ENCODE data around the gene MDM1.

Gene MDM1

GRCh38 chr12:68271346-68271745, 60.8 kb downstream of the MDM1 start:
- DNase-seq (no peak), ATAC-seq (no peak)

GRCh38 chr12:68270358-68270757, 61.8 kb downstream of the MDM1 start:
- ATAC-seq (no peak), DNase-seq (no peak)

- ATAC-seq: peak; percentile 81
- DNase-seq: no peak
Observed at GRCh38 chr12:68269779-68270178, 62.4 kb downstream of the MDM1 start.

DNA sequence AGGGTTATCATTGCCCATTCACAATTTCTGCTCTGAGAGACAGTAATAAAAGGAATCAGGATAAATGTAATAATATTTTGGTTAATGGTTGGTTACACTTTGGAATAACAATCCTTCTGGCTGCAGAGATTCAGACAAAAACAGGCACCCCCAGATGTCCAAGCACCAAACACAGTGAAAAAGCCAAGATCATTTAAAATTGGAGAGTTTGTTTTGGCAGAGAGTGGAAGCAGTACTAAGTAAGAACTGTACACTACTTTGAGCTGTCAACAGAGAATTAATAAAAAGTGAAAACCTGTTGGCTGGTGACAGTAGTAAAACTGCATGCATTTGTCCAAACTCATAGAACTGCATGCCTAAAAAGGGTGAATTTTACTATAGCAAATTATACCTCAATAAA, 63.2 kb downstream of the MDM1 start:
- no peak for ATAC-seq
- no peak for DNase-seq

DNA sequence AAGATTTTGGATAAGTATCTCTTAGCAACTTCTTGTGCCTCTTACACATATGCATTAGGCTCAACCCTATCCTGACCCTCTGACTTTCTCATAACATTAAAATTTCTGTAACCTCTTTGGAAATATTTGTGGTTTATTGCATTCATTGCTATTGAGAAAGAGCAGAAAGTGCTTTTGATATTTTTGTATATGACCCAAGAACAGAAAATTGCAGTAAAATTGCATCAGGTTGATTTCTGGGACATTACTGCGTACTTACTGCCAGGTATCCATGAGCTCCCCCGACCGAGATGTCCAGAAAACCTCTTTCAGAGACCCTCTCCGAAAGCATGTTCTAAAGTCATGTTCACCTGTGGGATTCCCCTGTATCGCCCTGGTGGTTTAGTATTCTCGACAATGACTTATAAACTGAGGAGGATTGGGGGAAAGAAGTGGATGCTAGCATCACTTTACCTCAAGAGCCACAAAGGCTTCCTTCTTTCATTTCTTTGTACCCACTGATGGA, 64.2 kb downstream of the MDM1 start:
- peak; percentile 37 for DNase-seq
- ATAC-seq: peak; percentile 63

- no peak for DNase-seq
- no peak for ATAC-seq
Observed at GRCh38 chr12:68264857-68265256, 67.3 kb downstream of the MDM1 start.

GRCh38 chr12:68264158-68264855, 67.9 kb downstream of the MDM1 start:
- DNase-seq (no peak), ATAC-seq (no peak)

DNA sequence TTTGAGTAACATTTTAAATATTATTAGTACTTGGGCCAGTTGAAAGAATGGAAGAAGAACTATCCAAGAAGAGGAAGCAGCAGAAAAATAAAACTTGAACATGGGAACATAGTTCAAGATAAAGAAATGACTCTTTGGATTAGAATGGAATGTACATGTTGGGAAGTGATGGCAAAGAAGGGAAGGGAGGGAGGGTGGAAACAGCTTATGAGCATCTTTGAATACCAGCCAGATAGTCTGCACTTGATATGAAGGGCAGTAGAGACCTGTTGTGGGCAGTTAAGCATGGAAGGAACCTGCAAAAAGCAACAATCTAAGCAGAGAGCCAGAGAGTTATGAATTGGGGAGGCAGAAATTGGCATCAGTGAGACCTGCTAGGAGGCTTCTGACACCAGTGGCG, 68.8 kb downstream of the MDM1 start:
- ATAC-seq (no peak), DNase-seq (no peak)

- ATAC-seq: peak; percentile 38
- no peak for DNase-seq
Observed at GRCh38 chr12:68261896-68262295, 70.3 kb downstream of the MDM1 start.

DNA sequence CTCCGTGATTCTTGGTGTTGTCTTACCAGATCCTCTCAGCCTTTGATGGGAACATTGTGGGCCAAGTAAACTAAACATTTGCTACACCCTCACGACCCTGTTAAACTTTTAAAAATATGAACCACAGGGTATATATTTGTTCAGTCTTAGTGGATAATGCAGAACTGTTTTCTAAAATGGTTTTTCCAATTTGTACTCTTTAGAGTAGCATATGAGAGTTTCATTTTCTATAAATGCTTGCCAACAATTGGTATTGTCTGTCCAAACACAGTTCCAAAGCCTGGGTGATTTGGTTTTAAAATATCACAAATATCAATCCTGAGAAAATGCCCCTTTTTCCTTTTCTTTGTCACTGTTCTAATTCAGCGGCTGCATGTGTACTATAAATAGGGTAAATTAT, 72.0 kb downstream of the MDM1 start:
- no peak for ATAC-seq
- no peak for DNase-seq

- peak; percentile 49 for DNase-seq
- peak; percentile 95 for ATAC-seq
Observed at GRCh38 chr12:68259318-68259940, 72.7 kb downstream of the MDM1 start.

DNA sequence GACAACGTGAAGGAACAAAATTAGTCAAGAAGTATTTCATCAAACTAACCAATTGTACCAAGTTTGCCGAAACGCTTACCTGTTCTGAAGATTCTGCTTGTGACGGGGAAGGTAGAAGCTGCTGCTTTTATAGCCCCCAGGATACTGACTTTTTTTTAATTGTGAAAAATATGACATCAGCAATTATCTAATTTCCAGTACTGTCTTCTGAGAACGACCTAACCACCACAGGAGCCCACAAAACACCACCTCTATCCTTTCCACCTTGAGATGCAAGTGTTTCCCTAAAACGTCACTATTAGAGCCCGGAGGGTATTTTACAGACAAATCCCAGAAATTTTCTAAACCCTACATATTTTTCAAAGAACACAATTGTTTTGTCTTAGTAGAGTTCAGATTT, 78.7 kb downstream of the MDM1 start, which contains the start of gene IL22:
IL22 (minus strand) TSS at position 101 of the 400 bp plus-strand sequence. CDS start 156 bp downstream, outside the sequence.
- DNase-seq (no peak), ATAC-seq (no peak)

DNA sequence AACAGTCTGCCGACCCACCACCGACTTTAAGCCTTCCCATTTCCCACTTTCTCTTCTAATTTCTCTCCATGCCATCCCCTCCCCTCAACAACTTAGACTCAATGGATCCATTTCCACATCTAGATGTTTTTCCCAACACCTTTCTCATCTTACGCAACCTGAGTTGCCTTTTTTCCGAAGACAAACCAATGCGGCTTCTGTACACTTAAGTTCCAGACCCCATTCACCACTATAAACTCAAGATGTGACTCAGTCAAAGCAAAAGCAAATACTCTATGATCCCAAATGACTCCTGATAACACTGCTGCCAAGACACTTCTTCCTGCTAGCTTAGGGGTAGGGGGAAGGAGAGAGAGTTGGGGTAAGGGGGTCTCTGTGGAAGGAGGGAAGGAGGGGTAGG, 80.1 kb downstream of the MDM1 start:
- DNase-seq: no peak
- ATAC-seq: no peak

GRCh38 chr12:68250454-68250853, 81.7 kb downstream of the MDM1 start:
- DNase-seq (no peak), ATAC-seq (no peak)

GRCh38 chr12:68247785-68248184, 84.4 kb downstream of the MDM1 start:
- no peak for ATAC-seq

DNA sequence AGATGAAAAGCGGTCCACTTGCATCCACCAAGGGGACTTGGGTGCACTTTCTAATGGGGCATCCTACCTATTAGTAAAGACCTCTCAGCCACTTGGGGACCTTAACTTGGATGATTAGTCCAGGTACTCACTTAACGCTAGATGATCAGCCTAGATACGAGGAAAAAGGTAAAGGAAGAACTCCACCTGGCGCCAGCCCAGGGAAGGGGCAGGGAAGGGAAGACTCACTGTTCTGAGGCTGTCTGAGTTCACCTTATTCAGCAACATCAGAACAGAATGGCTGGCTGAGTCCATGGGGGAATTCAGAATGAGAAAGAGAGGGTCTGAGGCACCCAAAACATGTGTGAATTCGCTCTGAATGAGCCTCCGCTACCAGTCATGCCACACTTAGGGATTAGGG, 85.8 kb downstream of the MDM1 start:
- DNase-seq: no peak
- no peak for ATAC-seq

More at GRCh38 chr12:68247785-68248184, 84.4 kb downstream of the MDM1 start:
- DNase-seq: no peak

DNA sequence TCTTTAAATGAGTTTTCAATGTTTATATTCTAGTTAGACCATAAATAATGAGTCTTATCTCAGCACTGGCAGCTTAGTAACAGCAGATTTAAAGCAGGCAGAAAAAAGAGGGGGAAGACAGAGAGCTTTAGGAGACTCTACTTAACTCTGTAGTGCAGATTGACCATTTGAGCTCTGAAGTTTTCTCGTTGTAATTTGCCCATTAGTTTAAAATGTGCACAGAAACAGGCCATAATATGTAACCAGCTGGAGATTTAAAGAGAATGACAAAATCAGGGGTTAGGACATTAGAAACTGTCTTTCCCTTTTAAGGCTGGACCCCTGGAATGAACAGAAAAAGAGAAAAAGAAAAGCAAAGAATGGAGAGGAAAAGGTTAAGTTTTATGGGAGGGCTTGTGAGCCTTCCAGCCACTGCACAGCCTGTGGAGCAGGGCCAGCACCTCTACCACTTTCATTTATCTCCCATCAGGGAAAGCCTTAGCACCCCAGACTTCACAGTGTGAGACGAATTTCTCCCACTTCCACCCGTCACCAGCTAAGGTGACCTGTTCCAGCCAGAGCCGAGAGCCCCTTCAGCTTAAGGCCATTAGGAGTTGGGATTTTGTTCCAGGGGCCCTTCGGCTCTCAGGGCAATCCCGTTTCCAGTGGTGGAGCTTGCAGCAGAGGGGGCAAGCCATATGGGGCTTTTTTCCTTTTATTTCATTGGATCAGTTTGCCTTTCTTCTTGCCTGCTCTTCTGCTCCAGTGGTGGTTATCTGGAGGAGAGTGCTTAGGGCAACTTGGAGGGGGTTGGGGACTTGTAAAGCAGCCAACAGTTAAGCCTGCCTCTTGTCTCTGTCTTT, 86.8 kb downstream of the MDM1 start:
- DNase-seq (no peak), ATAC-seq (no peak)
